ENCODE data around the gene OSGIN1.

Gene OSGIN1

GRCh38 chr16:83952940-83953795 is at the start of gene OSGIN1:
TSS of gene OSGIN1 (plus strand) at chr16:83953240. CDS start at chr16:83957672, 4,432 bp downstream.
- DNase-seq (ENCODE audit: low read depth): peak; percentile 44
- TF ChIP-seq CTCF (IDR thresholded peaks at IDR 0.05; ENCODE audit: low read depth, low read length, missing control alignments): no peak
- peak within 1 kb of the TSS; percentile 57 for H3K4me3 ChIP-seq (ENCODE audit: low read depth, low read length)

- H3K4me3 ChIP-seq (ENCODE audit: low read depth, low read length): no peak overlapping the region
- TF ChIP-seq CTCF (IDR thresholded peaks at IDR 0.05; ENCODE audit: low read depth, low read length, missing control alignments): no peak
- no peak for DNase-seq (ENCODE audit: low read depth)
Observed at GRCh38 chr16:83903751-83904150, 49.3 kb upstream of the OSGIN1 start.

GRCh38 chr16:83906683-83907082 is 46.4 kb upstream of the OSGIN1 start:
- TF ChIP-seq CTCF (IDR thresholded peaks at IDR 0.05; ENCODE audit: low read depth, low read length, missing control alignments): no peak
- no peak overlapping the region for H3K4me3 ChIP-seq (ENCODE audit: low read depth, low read length)
- DNase-seq (ENCODE audit: low read depth): no peak

- H3K4me3 ChIP-seq (ENCODE audit: low read depth, low read length): no peak overlapping the region
- no peak for TF ChIP-seq CTCF (IDR thresholded peaks at IDR 0.05; ENCODE audit: low read depth, low read length, missing control alignments)
- no peak for DNase-seq (ENCODE audit: low read depth)
Observed at GRCh38 chr16:83907111-83907510, 45.9 kb upstream of the OSGIN1 start.

- DNase-seq (ENCODE audit: low read depth): no peak
- H3K4me3 ChIP-seq (ENCODE audit: low read depth, low read length): no peak overlapping the region
- TF ChIP-seq CTCF (IDR thresholded peaks at IDR 0.05; ENCODE audit: low read depth, low read length, missing control alignments): no peak
Observed at GRCh38 chr16:83907631-83908250, 45.3 kb upstream of the OSGIN1 start.

GRCh38 chr16:83908798-83909197 is 44.2 kb upstream of the OSGIN1 start:
- H3K4me3 ChIP-seq (ENCODE audit: low read depth, low read length): no peak overlapping the region
- no peak for TF ChIP-seq CTCF (IDR thresholded peaks at IDR 0.05; ENCODE audit: low read depth, low read length, missing control alignments)
- no peak for DNase-seq (ENCODE audit: low read depth)

Data from GM12864 (cell line).